Heart left ventricle (tissue), 16 donors: ENCODE measurements around the gene GREB1. TPM values are rescaled to one million over a fixed set of nuclear protein-coding genes. Genes with fewer than 3 reads are reported as not detected.

Experiments used
- ATAC-seq, 4 donors: fragments of 200-7000 bp; cut with Tn5 transposase; one replicate each; pipeline ENCODE4 v1.9.1; 2020 to 2022; ENCODE audit warnings: moderate library complexity in 4 of 4, mild to moderate bottlenecking in 3 of 4, moderate number of reproducible peaks in 1 of 4
- DNase-seq, 5 donors: peaks; one replicate each; pipeline ENCODE4 v3.0.0-alpha.2; 2020
- H3K27ac ChIP-seq, 12 donors: fragments of 200-600 bp; sonication (generic) in 4 of 12; one replicate each; pipeline versions ENCODE4 v1.5.0 to v1.8.0; 2016 to 2022; ENCODE audit warnings: mild to moderate bottlenecking in 2 of 12
- H3K27me3 ChIP-seq, 9 donors: fragments of 200-600 bp; sonication (generic) in 2 of 9; one replicate each; pipeline versions ENCODE4 v1.5.1 to v1.8.0; 2016 to 2022; ENCODE audit warnings: mild to moderate bottlenecking in 3 of 9
- H3K36me3 ChIP-seq, 9 donors: fragments of 200-600 bp; sonication (generic) in 2 of 9; one replicate each; pipeline versions ENCODE4 v1.5.0 to v1.8.0; 2018 to 2022; ENCODE audit warnings: mild to moderate bottlenecking in 2 of 9
- H3K4me1 ChIP-seq, 12 donors: fragments of 200-600 bp; sonication (generic) in 4 of 12; one replicate each; pipeline versions ENCODE4 v1.5.0 to v1.8.0; 2016 to 2022; ENCODE audit warnings: mild to moderate bottlenecking in 3 of 12
- H3K4me3 ChIP-seq, 12 donors: fragments of 200-600 bp; sonication (generic) in 4 of 12; one replicate each; pipeline versions ENCODE4 v1.5.0 to v1.8.0; 2017 to 2022; ENCODE audit warnings: mild to moderate bottlenecking in 9 of 12, moderate library complexity in 4 of 12
- H3K9me3 ChIP-seq, 12 donors: fragments of 200-600 bp; sonication (generic) in 4 of 12; one replicate each; pipeline versions ENCODE4 v1.5.0 to v1.8.0; 2016 to 2022; ENCODE audit warnings: mild to moderate bottlenecking in 1 of 12
- CTCF ChIP-seq, 12 donors: fragments of 200-600 bp; sonication (generic) in 4 of 12; IDR thresholded peaks; one replicate each; pipeline versions ENCODE4 v1.5.0 to v1.8.0; 2018 to 2022; ENCODE audit warnings: antibody characterized with exemption in 12 of 12, mild to moderate bottlenecking in 5 of 12
- POLR2A ChIP-seq, 2 donors: fragments of 450-650 bp; IDR thresholded peaks; one replicate each; pipeline ENCODE4 v1.6.1; 2017; ENCODE audit warnings: antibody characterized with exemption in 2 of 2, mild to moderate bottlenecking in 2 of 2, moderate library complexity in 2 of 2
- WGBS, 4 donors: extraction: QIAGEN DNeasy Blood & Tissue Kit in 2 of 4; methylation state at CpG; one replicate each; pipeline versions ENCODE4 v1.1.5 to v1.1.7; 2013 to 2018; 5-methylcytosine and 5-hydroxymethylcytosine counted together
- intact Hi-C, 10 donors: fragments of 100-400 bp; cut with DNase I; formaldehyde crosslinking; loops; one replicate each; pipeline versions ENCODE4 v1.11.1 to v1.14.2; 2022
- polyA plus RNA-seq, 2 donors: library from polyadenylated mRNA; stranded (reverse); fragments of 200-250 nt; gene quantifications; one replicate each; pipeline ENCODE4 v1.2.3, GENCODE V29; 2013
- total RNA-seq, 9 donors: library from RNA; depleted of rRNA in 2 of 9; stranded (reverse); fragments of >200 nt in 2 of 9; fragmentation: NEBNext Ultra II Directional in 3 of 9; extraction: Animal tissue kit (Norgen Biotek cat#: 25700) in 3 of 9; gene quantifications; one replicate each; pipeline versions ENCODE4 v1.1.0 to v1.2.4, GENCODE V29; 2016 to 2023
- donor health status: ischemic (EF 13 %, LVEDD 7.1; RV severe dilation, severe dysfunction).
- donor health status: healthy with polysubstance abuse.
- donor health status: DM: no; HTN: yes; CAD: no.
- donor health status: DM: no; HTN: no; CAD: no.
- donor health status: ischemic (EF 25% LVEDD 6.9; RV normal size, moderate dysfunction).
- donor health status: ischemic (EF 25% LVEDD 5.7; RV mildly dilated, moderate dysfunction).
- donor health status: healthy.
- donor health status: DM: yes; HTN: yes; CAD: no.
- donor health status: ischemic (EF 35%, LVEDD 5.7; RV mildly dilated, moderate dysfunction).
- donor health status: nonischemic (EF 11% LVEDD 7.7; RV severe dilation, severe dysfunction).
- donor health status: DM: yes; HTN: yes; CAD: no.
- donor health status: PGD.
- donor health status: ischemic (EF 29% LVEDD 5.4; RV normal size, mild dysfunction).
- donor health status: nonischemic (EF 23%, LVEDD 6.1; RV moderate dilation, normal function).

Gene GREB1
- total and polyA plus RNA-seq, 11 donors = 1.4 to 11.5 (median 5.6) TPM

- whole genome bisulfite sequencing, 4 donors = 89 to 96% (median 91%) methylated on average over 3 of the region's 3 CpGs
- intact Hi-C loops = no loop called here
- Histone ChIP-seq H3K4me3 (no peak overlapping the region), H3K36me3 (peaks cover 0 to 5% (median 0%) of the 10 kb centered on the region in 9 donors), H3K4me1 (no peaks in the 10 kb centered on the region), H3K27me3 (no peaks in the 10 kb centered on the region), H3K27ac (no peak overlapping the region), H3K9me3 (no peaks in the 10 kb centered on the region)
- no peak for TF ChIP-seq CTCF (IDR thresholded peaks at IDR 0.05)
- no peak for TF ChIP-seq POLR2A (IDR thresholded peaks at IDR 0.05)
- ATAC-seq (no peak), DNase-seq (no peak)
These were observed 110.4 kb downstream of the GREB1 start for GRCh38 chr2:11644293-11644692.

GRCh38 chr2:11646530-11646929 lies 112.7 kb downstream of the GREB1 start:
- H3K9me3 ChIP-seq = no peaks in the 10 kb centered on the region
- H3K27me3 ChIP-seq = no peaks in the 10 kb centered on the region
- H3K36me3 ChIP-seq = peaks cover 0 to 3% (median 0%) of the 10 kb centered on the region in 9 donors
- H3K4me1 ChIP-seq = no peaks in the 10 kb centered on the region
- H3K4me3 ChIP-seq = no peak overlapping the region
- TF ChIP-seq POLR2A (IDR thresholded peaks at IDR 0.05) (no peak), CTCF (IDR thresholded peaks at IDR 0.05) (no peak)
- WGBS, 4 donors = 87 to 98% (median 97%) methylated on average over 3 of the region's 3 CpGs
- no peak for ATAC-seq
- H3K27ac ChIP-seq = no peak overlapping the region
- DNase-seq = no peak
- intact Hi-C loops = no loop called here

GRCh38 chr2:11647834-11648600 lies 114.2 kb downstream of the GREB1 start:
- Histone ChIP-seq H3K27me3 (no peaks in the 10 kb centered on the region), H3K4me1 (peaks cover 0 to 7% (median 0%) of the 10 kb centered on the region in 12 donors), H3K27ac (no peak overlapping the region), H3K36me3 (peaks cover 0 to 3% (median 0%) of the 10 kb centered on the region in 9 donors), H3K4me3 (no peak overlapping the region), H3K9me3 (no peaks in the 10 kb centered on the region)
- DNase-seq (no peak), ATAC-seq (no peak)
- TF ChIP-seq POLR2A (IDR thresholded peaks at IDR 0.05) (no peak), CTCF (IDR thresholded peaks at IDR 0.05) (peak in 3 of 12 donors; percentile 9 to 28 (median 24))
- WGBS, 4 donors = 65 to 70% (median 68%) methylated on average over 7 of the region's 7 CpGs
- intact Hi-C loops = no loop called here

GRCh38 chr2:11649093-11649492 lies 115.2 kb downstream of the GREB1 start:
- no peak overlapping the region for H3K4me3 ChIP-seq
- intact Hi-C loops = no loop called here
- no peaks in the 10 kb centered on the region for H3K36me3 ChIP-seq
- ATAC-seq (no peak), DNase-seq (no peak)
- no peaks in the 10 kb centered on the region for H3K9me3 ChIP-seq
- no peaks in the 10 kb centered on the region for H3K27me3 ChIP-seq
- TF ChIP-seq CTCF (IDR thresholded peaks at IDR 0.05) (no peak), POLR2A (IDR thresholded peaks at IDR 0.05) (no peak)
- 53 to 71% (median 61%) methylated on average over 2 of the region's 2 CpGs for WGBS, 4 donors
- H3K27ac ChIP-seq = no peak overlapping the region
- H3K4me1 ChIP-seq = peaks cover 0 to 9% (median 0%) of the 10 kb centered on the region in 12 donors
